Activated T-cell treated with anti-CD3 and anti-CD28 coated beads, Interleukin-2, amount 50 U/mL, for 48 hours (primary cell): ENCODE results near the gene SNRPA1.
A peak's percentile ranks its signal among the peaks of the same experiment; 100 is the strongest.
"Not testable (repeated sequence)": the region's sequence is repeated elsewhere in the genome, so short reads cannot be mapped to it uniquely, and the experiment has no call there.

Experiments
- DNase-seq, 2 experiments: peaks; one replicate each; pipeline ENCODE4 v3.0.0-alpha.2; 2020

Gene SNRPA1

GRCh38 chr15:101288905-101289513 lies 6.0 kb downstream of the SNRPA1 start:
- no peak for DNase-seq

DNA sequence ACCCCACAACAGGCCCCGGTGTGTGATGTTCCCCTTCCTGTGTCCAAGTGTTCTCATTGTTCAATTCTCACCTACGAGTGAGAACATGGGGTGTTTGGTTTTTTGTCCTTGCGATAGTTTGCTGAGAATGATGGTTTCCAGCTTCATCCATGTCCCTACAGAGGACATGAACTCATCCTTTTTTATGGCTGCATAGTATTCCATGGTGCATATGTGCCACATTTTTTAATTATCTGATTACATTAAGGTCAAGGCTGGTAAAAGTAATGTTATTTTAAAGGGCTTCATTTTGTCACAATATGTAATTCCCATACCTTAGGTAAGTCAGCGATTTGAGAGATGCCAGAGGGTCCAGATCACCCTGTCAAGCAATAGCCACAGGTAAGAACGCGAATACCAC lies 7.7 kb downstream of the SNRPA1 start:
- DNase-seq = not testable (repeated sequence)

- no peak for DNase-seq
Measured at GRCh38 chr15:101286471-101287114, 8.5 kb downstream of the SNRPA1 start.

DNA sequence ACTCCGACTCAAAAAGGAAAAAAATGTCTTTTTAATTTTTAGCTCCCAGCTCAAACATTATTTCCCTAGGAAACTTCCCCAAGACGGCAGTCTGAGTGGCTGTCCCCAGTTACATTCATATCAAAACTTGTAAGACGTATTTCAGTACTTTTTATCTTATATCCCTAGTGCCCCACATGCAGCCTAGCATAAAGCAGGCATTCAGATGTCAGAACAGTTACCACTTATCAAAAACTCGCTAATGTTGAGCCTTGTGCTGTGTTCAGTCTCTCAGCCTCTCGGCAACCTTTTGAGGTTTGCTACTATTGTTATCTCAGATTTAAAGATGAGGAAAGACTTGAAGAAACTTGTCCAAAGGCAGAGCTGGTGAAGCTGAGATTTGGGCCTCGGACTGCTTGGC lies 11.1 kb downstream of the SNRPA1 start:
- peak in 1 of 2 experiments; percentile 10 for DNase-seq

- peak in 1 of 2 experiments; percentile 5 for DNase-seq
Measured at GRCh38 chr15:101280007-101280406, 15.0 kb downstream of the SNRPA1 start.

- DNase-seq = peak in 1 of 2 experiments; percentile 16
Measured at GRCh38 chr15:101277943-101278564, 17.0 kb downstream of the SNRPA1 start.

GRCh38 chr15:101277038-101277822 lies 17.8 kb downstream of the SNRPA1 start, which contains the start of gene SELENOS:
Gene SELENOS (minus strand): TSS chr15:101277485. CDS start chr15:101277417, 68 bp downstream.
- peak; percentile 89 to 94 for DNase-seq

DNA sequence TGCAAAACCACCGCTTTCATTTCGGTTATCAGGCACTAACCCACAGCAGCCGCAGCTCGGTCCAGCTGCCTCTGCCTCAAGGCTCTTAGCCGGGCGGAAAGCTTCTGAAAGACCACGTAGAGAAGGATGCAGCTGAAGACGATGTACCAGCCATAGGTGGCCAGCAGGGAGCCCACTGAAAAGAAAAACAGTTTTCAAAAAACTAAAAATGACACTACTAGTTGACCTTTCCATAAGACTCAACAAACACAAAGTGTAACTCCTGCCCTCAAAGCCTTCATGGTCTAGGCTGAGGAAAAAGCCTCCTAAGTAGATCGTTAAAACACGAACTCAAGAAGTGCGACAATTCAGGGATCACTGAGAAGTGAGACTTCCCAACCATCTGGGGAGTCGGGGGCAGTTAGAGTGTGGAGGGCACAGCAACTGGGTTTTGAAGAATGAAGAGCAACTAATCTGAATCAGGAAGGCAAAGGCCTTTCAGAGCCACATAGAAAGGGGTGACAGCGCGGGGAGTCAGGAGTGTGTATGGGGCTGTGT lies 18.5 kb downstream of the SNRPA1 start:
- no peak for DNase-seq

GRCh38 chr15:101275018-101275417 lies 20.0 kb downstream of the SNRPA1 start:
- no peak for DNase-seq

DNA sequence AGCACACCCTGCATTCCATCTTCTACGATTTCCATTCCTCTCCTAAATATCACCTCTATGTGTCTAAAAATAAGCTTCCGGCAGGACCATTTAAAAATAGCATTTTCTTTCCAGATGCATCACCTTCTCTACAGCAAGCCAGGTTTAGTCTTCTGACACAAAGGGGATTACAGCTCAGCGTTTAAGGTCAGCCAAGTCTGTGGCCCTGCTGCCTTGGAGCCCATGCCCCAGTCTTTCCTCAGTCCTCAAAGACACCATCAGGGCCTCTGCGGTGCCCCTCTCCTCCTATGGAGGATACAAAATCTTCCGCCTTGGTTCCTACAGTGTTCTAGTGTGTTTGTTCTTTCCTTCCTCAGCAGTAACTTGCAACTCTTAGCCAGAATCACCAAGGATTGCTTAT lies 21.5 kb downstream of the SNRPA1 start:
- peak; percentile 2 to 4 for DNase-seq

- peak in 1 of 2 experiments; percentile 3 for DNase-seq
Measured at GRCh38 chr15:101272584-101272983, 22.5 kb downstream of the SNRPA1 start.

DNA sequence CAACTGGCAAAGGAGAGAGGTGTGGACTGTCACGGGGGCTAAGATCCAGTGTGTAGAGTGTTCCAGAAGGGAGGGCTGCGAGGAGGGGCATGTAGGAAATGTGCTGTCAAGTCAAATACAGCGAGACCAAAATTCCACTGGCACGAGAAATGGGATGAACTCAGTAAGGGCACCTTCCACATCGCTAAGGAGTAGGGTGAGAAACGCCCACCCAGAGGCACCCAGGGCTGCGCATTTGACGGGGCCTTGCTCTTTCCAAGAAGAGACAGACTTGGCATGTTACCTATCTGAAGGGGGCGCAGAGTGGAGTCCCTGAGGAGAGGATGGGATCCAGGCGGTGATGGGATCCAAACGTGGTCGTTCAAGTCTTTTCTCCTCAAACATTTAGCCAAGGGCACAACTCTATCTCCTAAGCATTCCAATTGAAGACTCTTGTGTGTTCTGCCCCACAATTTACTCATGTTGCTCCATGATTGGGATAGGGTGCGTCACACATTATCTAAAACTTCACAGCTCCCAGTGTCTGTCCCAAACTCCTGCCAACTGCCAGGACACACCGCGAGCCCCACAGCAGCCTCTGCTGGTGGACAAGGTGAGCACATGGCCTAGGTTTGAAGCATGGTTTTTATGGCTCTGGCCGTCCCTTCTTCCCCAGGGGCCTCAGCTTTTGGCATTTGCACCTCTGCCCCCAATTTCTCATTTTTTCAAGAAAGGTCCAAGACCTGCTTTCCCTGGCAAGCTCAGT lies 25.4 kb downstream of the SNRPA1 start:
- peak in 1 of 2 experiments; percentile 17 for DNase-seq

- DNase-seq = peak in 1 of 2 experiments; percentile 15
Measured at GRCh38 chr15:101267320-101268104, 27.5 kb downstream of the SNRPA1 start.

DNA sequence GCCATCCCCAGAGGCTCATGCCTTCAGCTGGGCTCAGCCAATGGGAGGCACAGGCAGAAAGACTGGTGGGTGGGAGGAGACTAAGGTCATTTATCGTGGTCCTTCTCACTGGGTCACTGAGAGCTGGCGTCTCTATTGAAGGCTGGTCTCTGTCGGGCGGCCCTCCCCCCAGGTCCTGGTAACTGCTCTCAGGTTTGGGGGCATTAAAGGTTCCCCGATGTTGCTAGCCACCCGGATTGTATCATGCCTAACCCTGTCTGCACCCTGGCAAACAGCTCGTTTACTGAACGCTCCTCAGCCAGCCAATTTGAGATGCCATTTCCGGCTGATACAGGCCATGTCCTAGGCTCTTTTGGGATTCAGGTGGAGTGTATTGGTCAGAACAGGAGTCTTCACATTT lies 28.3 kb downstream of the SNRPA1 start:
- DNase-seq = peak in 1 of 2 experiments; percentile 7

GRCh38 chr15:101266034-101266433 lies 29.0 kb downstream of the SNRPA1 start:
- DNase-seq = peak in 1 of 2 experiments; percentile 11

DNA sequence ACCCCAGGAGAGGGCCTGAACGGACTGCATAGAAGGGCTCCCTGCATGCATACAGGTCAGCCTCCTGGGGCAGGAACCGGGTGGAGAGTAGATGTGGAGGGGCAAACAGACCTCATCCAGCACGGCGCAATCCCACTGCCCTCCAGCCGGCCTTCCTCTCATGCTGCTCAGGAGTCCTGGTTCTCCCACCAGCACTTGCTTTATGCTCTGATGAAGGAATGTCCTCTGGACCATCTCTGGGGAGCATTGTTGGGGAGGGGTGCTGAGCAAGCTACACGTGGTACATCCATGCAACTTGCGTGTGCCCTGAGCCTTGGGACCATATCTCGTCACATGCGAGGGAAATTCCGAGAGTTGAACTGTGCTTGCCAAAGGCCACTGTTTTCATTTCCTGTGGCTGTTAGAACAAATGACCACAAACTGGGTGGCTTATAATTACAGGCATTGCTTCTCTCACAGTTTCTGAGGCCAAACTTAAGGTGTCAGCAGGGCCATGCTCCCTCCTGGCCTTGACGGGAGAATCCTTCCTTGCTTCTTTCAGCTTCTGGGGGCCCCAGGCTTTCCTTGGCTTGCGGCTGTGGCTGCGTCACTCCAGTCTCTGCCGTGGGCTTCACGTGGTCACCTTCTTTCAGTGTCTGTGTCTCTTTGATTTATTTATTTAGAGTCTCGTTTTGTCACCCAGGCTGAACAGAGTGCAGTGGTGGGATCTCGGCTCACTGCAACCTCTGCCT lies 30.0 kb downstream of the SNRPA1 start:
- peak in 1 of 2 experiments; percentile 9 for DNase-seq

DNA sequence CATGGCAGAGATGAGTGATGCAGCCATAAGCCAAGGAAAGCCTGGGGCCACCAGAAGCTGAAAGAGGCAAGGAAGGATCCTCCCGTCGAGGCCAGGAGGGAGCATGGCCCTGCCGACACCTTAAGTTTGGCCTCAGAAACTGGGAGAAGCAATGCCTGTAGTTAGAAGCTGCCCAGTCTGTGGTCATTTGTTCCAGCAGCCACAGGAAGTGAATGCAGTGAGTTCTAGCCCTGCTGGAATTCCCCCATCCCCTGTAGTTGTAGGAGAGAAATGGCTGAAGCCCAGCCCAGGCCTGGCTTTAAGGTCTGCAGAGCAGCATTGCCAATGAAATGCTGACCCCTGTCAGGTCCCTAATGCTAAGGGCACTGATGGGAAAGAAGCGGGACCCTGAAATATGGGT lies 31.0 kb downstream of the SNRPA1 start:
- peak in 1 of 2 experiments; percentile 14 for DNase-seq

DNA sequence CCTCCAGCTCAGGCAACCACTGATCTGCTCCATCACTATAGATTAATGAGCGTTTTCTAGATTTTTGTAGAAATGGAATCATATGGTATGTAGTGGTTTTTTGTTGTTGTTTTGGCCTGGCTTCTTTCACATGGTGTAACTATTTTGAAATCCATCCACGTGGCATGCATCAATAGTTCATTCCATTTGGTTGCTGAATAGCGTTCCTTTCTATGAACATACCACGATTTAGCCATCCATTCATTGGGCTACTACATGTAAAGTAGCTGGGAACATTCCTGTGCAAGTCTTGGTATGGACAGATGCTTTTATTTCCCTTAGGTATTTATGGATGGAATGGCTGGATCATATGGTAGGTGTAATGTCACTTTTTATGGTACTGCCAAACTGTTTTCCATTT lies 32.5 kb downstream of the SNRPA1 start:
- DNase-seq = no peak

- peak; percentile 15 to 56 for DNase-seq
Measured at GRCh38 chr15:101258238-101259144, 36.6 kb downstream of the SNRPA1 start.
